Gastroesophageal sphincter (tissue), 3 donors: ENCODE data around the gene WDCP.

ENCODE experiments used
- EP300 ChIP-seq: sonication (generic); formaldehyde crosslinking; IDR thresholded peaks from one replicate; pipeline ENCODE4 v1.6.1; 2017; ENCODE audit warnings: antibody characterized with exemption, mild to moderate bottlenecking
- POLR2A ChIP-seq, 2 donors: fragments of 450-650 bp; IDR thresholded peaks; one replicate each; pipeline ENCODE4 v1.6.1; 2017; ENCODE audit warnings: antibody characterized with exemption in 2 of 2, mild to moderate bottlenecking in 2 of 2, moderate library complexity in 1 of 2
- POLR2AphosphoS5 ChIP-seq: sonication (generic); formaldehyde crosslinking; IDR thresholded peaks from one replicate; pipeline ENCODE4 v1.6.1; 2017; ENCODE audit warnings: antibody characterized with exemption
- TF ChIP-seq, protein P1 (sequence below), 4 experiments: fragments of 200-600 bp in 2 of 4; fragments of 450-650 bp in 2 of 4; sonication (generic) in 1 of 4; IDR thresholded peaks; one replicate each; pipeline ENCODE4 v1.5.1; 2017 to 2019; ENCODE audit warnings: antibody characterized with exemption in 4 of 4, mild to moderate bottlenecking in 2 of 4, moderate library complexity in 2 of 4

DNA sequence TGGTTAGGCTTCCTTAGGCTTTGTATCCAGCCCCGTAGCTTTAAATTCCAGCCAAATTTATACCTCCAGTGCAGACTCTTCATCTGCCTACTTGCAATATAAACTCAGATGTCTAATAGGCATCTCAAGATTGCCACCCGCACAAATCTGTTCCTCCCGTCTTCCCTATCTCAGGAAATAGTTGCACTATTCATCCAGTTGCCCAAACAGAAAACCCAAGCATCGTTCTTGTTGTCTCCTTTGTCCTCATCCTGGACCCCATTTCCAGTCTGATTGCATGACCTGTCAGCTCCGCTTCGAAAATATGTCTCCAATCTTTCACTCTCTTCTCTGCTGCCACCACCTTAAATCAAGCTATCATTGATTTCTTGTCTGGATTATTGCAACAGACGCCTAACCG is 4.6 kb upstream of the WDCP start:
- TF ChIP-seq, protein P1, sequence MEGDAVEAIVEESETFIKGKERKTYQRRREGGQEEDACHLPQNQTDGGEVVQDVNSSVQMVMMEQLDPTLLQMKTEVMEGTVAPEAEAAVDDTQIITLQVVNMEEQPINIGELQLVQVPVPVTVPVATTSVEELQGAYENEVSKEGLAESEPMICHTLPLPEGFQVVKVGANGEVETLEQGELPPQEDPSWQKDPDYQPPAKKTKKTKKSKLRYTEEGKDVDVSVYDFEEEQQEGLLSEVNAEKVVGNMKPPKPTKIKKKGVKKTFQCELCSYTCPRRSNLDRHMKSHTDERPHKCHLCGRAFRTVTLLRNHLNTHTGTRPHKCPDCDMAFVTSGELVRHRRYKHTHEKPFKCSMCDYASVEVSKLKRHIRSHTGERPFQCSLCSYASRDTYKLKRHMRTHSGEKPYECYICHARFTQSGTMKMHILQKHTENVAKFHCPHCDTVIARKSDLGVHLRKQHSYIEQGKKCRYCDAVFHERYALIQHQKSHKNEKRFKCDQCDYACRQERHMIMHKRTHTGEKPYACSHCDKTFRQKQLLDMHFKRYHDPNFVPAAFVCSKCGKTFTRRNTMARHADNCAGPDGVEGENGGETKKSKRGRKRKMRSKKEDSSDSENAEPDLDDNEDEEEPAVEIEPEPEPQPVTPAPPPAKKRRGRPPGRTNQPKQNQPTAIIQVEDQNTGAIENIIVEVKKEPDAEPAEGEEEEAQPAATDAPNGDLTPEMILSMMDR (IDR thresholded peaks at IDR 0.05), result no peak
- no peak for TF ChIP-seq POLR2A (IDR thresholded peaks at IDR 0.05)
- no peak for TF ChIP-seq POLR2AphosphoS5
- TF ChIP-seq EP300, result no peak
